HCT116 (cell line): ENCODE measurements around the gene SMYD3. TPM values are rescaled to one million over a fixed set of nuclear protein-coding genes. Genes with fewer than 3 reads are reported as not detected.

Experiments
- ATAC-seq: fragments of 200-7000 bp; cut with Tn5 transposase; 2 replicates; pipeline ENCODE4 v1.9.1; 2020; ENCODE audit warnings: mild to moderate bottlenecking, moderate library complexity
- BruUV-seq: library from RNA; stranded (reverse); fragments of 400-500 nt; replicated peaks from 2 replicates; lab custom pipeline; 2021; lab: Mats Ljungman, UMichigan
- CTCF ChIA-PET: fragments of 300-600 bp; sonication (Branson Sonifier 250); formaldehyde crosslinking; loops from one replicate; lab custom pipeline; 2021; ENCODE audit warnings: antibody characterized with exemption; lab: Charles Lee
- POLR2A ChIA-PET: fragments of 300-600, 350-600 bp; sonication (Branson Sonifier 250); formaldehyde crosslinking; loops from one replicate; lab custom pipeline; 2021; ENCODE audit warnings: antibody characterized with exemption; lab: Charles Lee
- RAD21 ChIA-PET, 2 experiments: fragments of 300-600 bp; sonication (Branson Sonifier 250); formaldehyde crosslinking; loops; one replicate each; lab custom pipeline; 2023; ENCODE audit warnings: low total read pairs in 2 of 2; ENCODE audit not compliant: uncharacterized antibody in 2 of 2, unreplicated experiment in 2 of 2, low non-redundant PET in 1 of 2; lab: Charles Lee
- DNase-seq: peaks from one replicate; pipeline ENCODE4 v3.0.0-alpha.2; 2010; ENCODE audit warnings: low read depth, low spot score
- H2AFZ ChIP-seq: fragments of 200-600 bp; shearing (Covaris generic), sonication (generic); 2 replicates; pipeline ENCODE4 v1.6.1; 2017; ENCODE audit warnings: low read depth, mixed run types, mixed read lengths, antibody characterized with exemption, low read length; ENCODE audit not compliant: poor library complexity, severe bottlenecking
- H3K27ac ChIP-seq: 2 replicates; pipeline ENCODE4 v1.5.1; 2012; ENCODE audit warnings: low read depth, low read length
- H3K27me3 ChIP-seq: fragments of 200-600 bp; sonication (generic); 2 replicates; pipeline ENCODE4 v1.6.1; 2016; ENCODE audit warnings: mixed run types, low read length, mixed read lengths; ENCODE audit not compliant: insufficient read depth
- H3K36me3 ChIP-seq, 2 experiments: fragments of 200-500 bp in 1 of 2; fragments of 200-600 bp in 1 of 2; sonication (Bioruptor generic) in 1 of 2; sonication (generic) in 1 of 2; 2 replicates each; pipeline versions ENCODE4 v1.5.1 to v1.6.1; 2014 to 2016; ENCODE audit warnings: low read length in 2 of 2, inconsistent platforms in 1 of 2, mixed read lengths in 1 of 2, mixed run types in 1 of 2; ENCODE audit not compliant: insufficient read depth in 2 of 2, control insufficient read depth in 1 of 2
- H3K4me1 ChIP-seq, 2 experiments: fragments of 200-600 bp in 1 of 2; sonication (generic) in 1 of 2; 2 replicates each; pipeline versions ENCODE4 v1.5.1 to v1.6.1; 2012 to 2017; ENCODE audit warnings: low read length in 2 of 2, inconsistent platforms in 1 of 2, mild to moderate bottlenecking in 1 of 2, mixed read lengths in 1 of 2, mixed run types in 1 of 2, moderate library complexity in 1 of 2; ENCODE audit not compliant: insufficient read depth in 2 of 2, control insufficient read depth in 1 of 2
- H3K4me2 ChIP-seq: fragments of 200-600 bp; sonication (generic); 2 replicates; pipeline ENCODE4 v1.6.1; 2017; ENCODE audit warnings: mixed run types, low read length, mixed read lengths
- H3K4me3 ChIP-seq, 2 experiments: fragments of 200-600 bp in 1 of 2; sonication (generic) in 1 of 2; replicated peaks in 1 of 2; 2 replicates each; pipeline ENCODE4 v1.5.1; 2011 to 2016; ENCODE audit warnings: low read length in 2 of 2, control low read depth in 1 of 2, low read depth in 1 of 2, mild to moderate bottlenecking in 1 of 2, mixed read lengths in 1 of 2, mixed run types in 1 of 2
- H3K79me2 ChIP-seq: fragments of 200-600 bp; sonication (generic); 2 replicates; pipeline ENCODE4 v1.6.1; 2017; ENCODE audit warnings: mild to moderate bottlenecking, mixed run types, low read length, moderate library complexity, mixed read lengths; ENCODE audit not compliant: insufficient read depth
- H3K9ac ChIP-seq: fragments of 200-600 bp; sonication (generic); 2 replicates; pipeline ENCODE4 v1.6.1; 2016; ENCODE audit warnings: low read length, mixed read lengths
- H3K9me2 ChIP-seq: fragments of 200-600 bp; sonication (generic), shearing (Covaris generic); 2 replicates; pipeline ENCODE4 v1.6.1; 2017; ENCODE audit warnings: mixed run types, mild to moderate bottlenecking, moderate library complexity; ENCODE audit not compliant: insufficient read depth
- H3K9me3 ChIP-seq, 2 experiments: fragments of 200-500 bp in 1 of 2; fragments of 200-600 bp in 1 of 2; sonication (Bioruptor generic) in 1 of 2; sonication (generic) in 1 of 2; 2 replicates each; pipeline ENCODE4 v1.6.1; 2014 to 2017; ENCODE audit warnings: low read length in 2 of 2, mixed read lengths in 2 of 2, inconsistent platforms in 1 of 2, low read depth in 1 of 2, mild to moderate bottlenecking in 1 of 2, mixed run types in 1 of 2, moderate library complexity in 1 of 2; ENCODE audit not compliant: control insufficient read depth in 1 of 2, insufficient read depth in 1 of 2
- H4K20me1 ChIP-seq: fragments of 200-600 bp; sonication (generic), shearing (Covaris generic); 2 replicates; pipeline ENCODE4 v1.6.1; 2017; ENCODE audit warnings: mixed run types, mild to moderate bottlenecking, moderate library complexity; ENCODE audit not compliant: insufficient read depth
- ATF3 ChIP-seq: IDR thresholded peaks from 2 replicates; pipeline ENCODE4 v1.6.1; 2012
- CTCF ChIP-seq, 3 experiments: fragments of 200-600 bp in 1 of 3; sonication (generic) in 1 of 3; IDR thresholded peaks in 2 of 3; conservative IDR thresholded peaks in 1 of 3; 2 replicates each; pipeline ENCODE4 v1.5.1; 2012 to 2017; ENCODE audit warnings: low read depth in 2 of 3, low read length in 2 of 3, antibody characterized with exemption in 1 of 3, borderline replicate concordance in 1 of 3, control low read depth in 1 of 3, mild to moderate bottlenecking in 1 of 3, mixed read lengths in 1 of 3, mixed run types in 1 of 3, moderate library complexity in 1 of 3; ENCODE audit not compliant: insufficient read depth in 1 of 3
- RAD21 ChIP-seq: IDR thresholded peaks from 2 replicates; pipeline ENCODE4 v1.6.1; 2012; ENCODE audit warnings: low read depth, mild to moderate bottlenecking
- REST ChIP-seq: IDR thresholded peaks from 2 replicates; pipeline ENCODE4 v1.6.1; 2012; ENCODE audit warnings: low read depth
- SIN3A ChIP-seq: IDR thresholded peaks from 2 replicates; pipeline ENCODE4 v1.6.1; 2012; ENCODE audit warnings: low read depth
- SRF ChIP-seq: IDR thresholded peaks from 2 replicates; pipeline ENCODE4 v1.6.1; 2012; ENCODE audit warnings: low read depth
- intact Hi-C: fragments of 100-400 bp; cut with micrococcal nuclease; formaldehyde crosslinking; loops from 2 replicates; pipeline ENCODE4 v1.10.0; 2022
- total RNA-seq: library from RNA; stranded (reverse); gene quantifications from one replicate; pipeline ENCODE4 v1.2.1, GENCODE V29; 2021; ENCODE audit not compliant: unreplicated experiment
- TF ChIP-seq, protein P1 (sequence below): IDR thresholded peaks from 2 replicates; pipeline ENCODE4 v1.6.1; 2012

Gene SMYD3
- total RNA-seq, 1 experiment from 2014 or later = 33.6 TPM

GRCh38 chr1:246208105-246208504 is 299.0 kb downstream of the SMYD3 start (continued):
- no peak for TF ChIP-seq REST
- no peak for TF ChIP-seq ATF3
- no peak for TF ChIP-seq SRF

GRCh38 chr1:246203180-246203579 is 303.9 kb downstream of the SMYD3 start:
- DNase-seq = no peak
- H3K9me2 ChIP-seq = no peaks in the 10 kb centered on the region
- no peak overlapping the region for H3K27ac ChIP-seq
- no peak overlapping the region for H3K4me3 ChIP-seq
- no peak overlapping the region for H3K9ac ChIP-seq
- CTCF ChIA-PET = no interaction called here
- H4K20me1 ChIP-seq = no peaks in the 10 kb centered on the region
- H3K79me2 ChIP-seq = no peaks in the 10 kb centered on the region
- TF ChIP-seq RAD21 (peak; percentile 31; the same call in 1 of the 2 replicates), CTCF (IDR thresholded peaks at IDR 0.05 in 2 of 3, conservative IDR thresholded peaks at IDR 0.05 in 1 of 3; ENCODE audit: borderline replicate concordance in 1 of 3, insufficient read depth in 1 of 3, low read depth in 2 of 3, low read length in 2 of 3) (peak; percentile 9 to 51 (median 23); a peak in 3 of 6 replicates), SIN3A (no peak)
- TF ChIP-seq, protein P1, sequence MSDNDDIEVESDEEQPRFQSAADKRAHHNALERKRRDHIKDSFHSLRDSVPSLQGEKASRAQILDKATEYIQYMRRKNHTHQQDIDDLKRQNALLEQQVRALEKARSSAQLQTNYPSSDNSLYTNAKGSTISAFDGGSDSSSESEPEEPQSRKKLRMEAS = no peak
- TF ChIP-seq, all 23 proteins: peak for 2
- H3K27me3 ChIP-seq = no peaks in the 10 kb centered on the region
- intact Hi-C loops = loop anchor here (2.0 kb wide), 1 partner anchor 190 kb away; no protein-coding TSS in a partner anchor
- no TSS peak for BruUV-seq
- no peak overlapping the region for H2AFZ ChIP-seq
- POLR2A ChIA-PET = no interaction called here
- no peaks in the 10 kb centered on the region for H3K36me3 ChIP-seq
- no peaks in the 10 kb centered on the region for H3K9me3 ChIP-seq
- H3K4me2 ChIP-seq = no peak overlapping the region
- H3K4me1 ChIP-seq = no peaks in the 10 kb centered on the region
- ATAC-seq = peak; percentile 66
- RAD21 ChIA-PET = no interaction called here
